Neural crest cell (in vitro differentiated cells): Measurements from ENCODE around the gene LRRC8E. TPM values are rescaled to one million over a fixed set of nuclear protein-coding genes. Genes with fewer than 3 reads are reported as not detected.

Source experiments
- DNase-seq: peaks from one replicate; pipeline ENCODE4 v3.0.0; 2021; ENCODE audit warnings: low read depth, mixed read lengths, low spot score
- H3K27ac Mint-ChIP-seq: one replicate; pipeline ENCODE4 v1.8.0; 2021; ENCODE audit warnings: mild to moderate bottlenecking, mixed read lengths; ENCODE audit not compliant: unreplicated experiment
- H3K27me3 Mint-ChIP-seq: 2 replicates; pipeline ENCODE4 v1.8.0; 2021; ENCODE audit warnings: low read depth, mild to moderate bottlenecking, mixed read lengths
- H3K36me3 Mint-ChIP-seq: 2 replicates; pipeline ENCODE4 v1.8.0; 2021; ENCODE audit warnings: low read depth, mild to moderate bottlenecking, mixed read lengths
- H3K4me1 Mint-ChIP-seq: 2 replicates; pipeline ENCODE4 v1.8.0; 2021; ENCODE audit warnings: mixed read lengths
- H3K4me3 Mint-ChIP-seq: one replicate; pipeline ENCODE4 v1.8.0; 2021; ENCODE audit warnings: mild to moderate bottlenecking, mixed read lengths
- H3K9me3 Mint-ChIP-seq: 2 replicates; pipeline ENCODE4 v1.8.0; 2021; ENCODE audit warnings: mixed read lengths
- CTCF ChIP-seq: fragments of 200-600 bp; sonication (generic); conservative IDR thresholded peaks from 2 replicates; pipeline ENCODE4 v1.5.0; 2021; ENCODE audit warnings: antibody characterized with exemption, mild to moderate bottlenecking
- total RNA-seq: library from RNA; stranded (reverse); gene quantifications from 2 replicates; pipeline ENCODE4 v1.2.1, GENCODE V29; 2021

LRRC8E gene
- total RNA-seq, 1 donor from 2014 or later: 0.51 TPM

GRCh38 chr19:7907544-7907943, 19.2 kb downstream of the LRRC8E start:
- no peaks in the 10 kb centered on the region for H3K9me3 Mint-ChIP-seq
- TF ChIP-seq CTCF: no peak
- peaks cover 23% of the 10 kb centered on the region for H3K4me1 Mint-ChIP-seq
- peaks cover 12% of the 10 kb centered on the region for H3K27me3 Mint-ChIP-seq
- H3K27ac Mint-ChIP-seq: no peak overlapping the region
- DNase-seq: no peak
- H3K36me3 Mint-ChIP-seq: peaks cover 2% of the 10 kb centered on the region
- H3K4me3 Mint-ChIP-seq: no peak overlapping the region

- no peak for TF ChIP-seq CTCF
- peak overlapping the region; percentile 62 for H3K4me3 Mint-ChIP-seq
- no peak overlapping the region for H3K27ac Mint-ChIP-seq
- H3K27me3 Mint-ChIP-seq: peaks cover 14% of the 10 kb centered on the region
- no peaks in the 10 kb centered on the region for H3K9me3 Mint-ChIP-seq
- H3K36me3 Mint-ChIP-seq: peaks cover 2% of the 10 kb centered on the region
- no peak for DNase-seq
- peaks cover 19% of the 10 kb centered on the region for H3K4me1 Mint-ChIP-seq
Measured at GRCh38 chr19:7908078-7908699, 19.9 kb downstream of the LRRC8E start.

GRCh38 chr19:7908742-7909461, 20.6 kb downstream of the LRRC8E start:
- Mint-ChIP-seq H3K27me3 (peaks cover 14% of the 10 kb centered on the region), H3K9me3 (no peaks in the 10 kb centered on the region), H3K36me3 (peaks cover 2% of the 10 kb centered on the region), H3K4me3 (peak overlapping the region; percentile 62), H3K4me1 (peaks cover 14% of the 10 kb centered on the region), H3K27ac (no peak overlapping the region)
- no peak for TF ChIP-seq CTCF
- DNase-seq: no peak

DNA sequence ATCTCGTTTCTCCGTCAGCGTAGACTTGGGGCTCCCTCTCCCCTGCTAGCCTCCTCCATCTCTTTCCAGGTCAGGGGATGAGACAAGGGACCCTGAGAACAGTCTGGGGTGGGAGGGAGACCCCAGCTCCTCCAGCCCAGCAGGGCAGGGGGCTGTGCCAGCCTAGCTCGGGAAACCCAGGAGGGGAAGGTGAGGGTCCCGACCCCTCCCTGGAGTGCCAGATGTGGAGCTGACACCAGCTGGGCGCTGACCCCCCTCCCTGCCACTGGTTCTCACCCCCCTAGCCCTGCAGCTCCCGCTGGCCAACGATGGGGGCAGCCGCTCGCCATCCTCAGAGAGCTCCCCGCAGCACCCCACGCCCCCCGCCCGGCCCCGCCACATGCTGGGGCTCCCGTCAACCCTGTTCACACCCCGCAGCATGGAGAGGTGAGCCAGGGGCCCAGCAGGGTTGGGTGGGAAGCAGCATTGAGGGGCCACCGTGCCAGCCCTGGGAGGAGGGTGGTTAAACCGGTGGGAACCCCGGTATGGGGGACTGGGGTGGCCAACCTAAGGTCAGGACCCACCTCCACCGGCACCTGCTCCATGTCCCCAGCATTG, 21.3 kb downstream of the LRRC8E start:
- DNase-seq: no peak
- TF ChIP-seq CTCF: no peak

GRCh38 chr19:7910321-7911161, 22.2 kb downstream of the LRRC8E start:
- peak overlapping the region; percentile 61 for H3K4me3 Mint-ChIP-seq
- H3K4me1 Mint-ChIP-seq: peaks cover 5% of the 10 kb centered on the region
- H3K27me3 Mint-ChIP-seq: peaks cover 27% of the 10 kb centered on the region
- no peak for TF ChIP-seq CTCF
- H3K36me3 Mint-ChIP-seq: peaks cover 2% of the 10 kb centered on the region
- H3K27ac Mint-ChIP-seq: no peak overlapping the region
- no peak for DNase-seq
- H3K9me3 Mint-ChIP-seq: no peaks in the 10 kb centered on the region

More for the DNA sequence above, 21.3 kb downstream of the LRRC8E start:
- peaks cover 2% of the 10 kb centered on the region for H3K36me3 Mint-ChIP-seq
- H3K27me3 Mint-ChIP-seq: peaks cover 18% of the 10 kb centered on the region
- H3K9me3 Mint-ChIP-seq: no peaks in the 10 kb centered on the region
- no peak overlapping the region for H3K27ac Mint-ChIP-seq
- H3K4me1 Mint-ChIP-seq: peaks cover 12% of the 10 kb centered on the region
- no peak overlapping the region for H3K4me3 Mint-ChIP-seq
